Measurements from ENCODE around the gene AHCYL2.

The AHCYL2 gene

GRCh38 chr7:129224251-129225205 is at the start of gene AHCYL2:
AHCYL2 (plus strand) TSS chr7:129225030.
- DNase-seq (ENCODE audit: insufficient read length, low spot score) = peak; percentile 87
- FAIRE-seq = peak; percentile 90
- peak; percentile 86 for TF ChIP-seq POLR2A (IDR thresholded peaks at IDR 0.05; ENCODE audit: low read depth, low read length)

DNA sequence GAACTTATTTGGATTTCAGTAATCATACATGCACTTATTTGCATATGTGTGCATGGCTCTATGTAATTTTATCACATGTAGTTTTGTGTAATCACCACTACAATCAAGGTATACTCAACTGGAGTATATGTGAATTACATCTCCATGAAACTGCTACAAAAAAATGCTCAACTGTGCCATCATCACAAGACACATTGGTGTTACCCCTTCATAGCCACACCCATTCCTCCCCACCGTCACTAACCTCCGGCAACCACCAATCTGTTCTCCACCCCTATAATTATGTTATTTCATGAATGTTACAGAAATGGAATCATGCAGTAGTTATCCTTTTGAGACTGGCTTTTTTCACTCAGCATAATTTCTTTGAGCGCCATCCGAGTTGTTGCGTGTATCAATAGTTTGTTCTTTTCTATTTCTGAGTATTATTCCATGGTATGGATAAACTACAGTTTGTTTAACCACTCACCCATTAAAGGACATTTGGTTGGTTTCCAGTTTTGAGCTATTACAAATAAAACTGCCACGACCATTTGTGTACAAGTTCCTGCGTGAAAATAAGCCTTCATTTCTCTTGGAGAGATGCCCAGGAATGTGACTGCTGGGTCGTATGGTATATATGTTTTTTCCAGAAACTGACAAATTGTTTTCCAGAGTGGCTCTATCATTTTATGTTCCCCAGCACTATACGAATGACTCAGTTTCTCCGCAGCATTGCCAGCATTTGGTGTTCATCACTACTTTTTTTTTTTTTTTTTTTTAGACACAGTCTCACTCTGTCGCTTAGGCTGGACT is 47.7 kb upstream of the AHCYL2 start:
- FAIRE-seq (no peak), DNase-seq (ENCODE audit: insufficient read length, low spot score) (no peak)
- TF ChIP-seq POLR2A (IDR thresholded peaks at IDR 0.05; ENCODE audit: low read depth, low read length) = no peak

DNA sequence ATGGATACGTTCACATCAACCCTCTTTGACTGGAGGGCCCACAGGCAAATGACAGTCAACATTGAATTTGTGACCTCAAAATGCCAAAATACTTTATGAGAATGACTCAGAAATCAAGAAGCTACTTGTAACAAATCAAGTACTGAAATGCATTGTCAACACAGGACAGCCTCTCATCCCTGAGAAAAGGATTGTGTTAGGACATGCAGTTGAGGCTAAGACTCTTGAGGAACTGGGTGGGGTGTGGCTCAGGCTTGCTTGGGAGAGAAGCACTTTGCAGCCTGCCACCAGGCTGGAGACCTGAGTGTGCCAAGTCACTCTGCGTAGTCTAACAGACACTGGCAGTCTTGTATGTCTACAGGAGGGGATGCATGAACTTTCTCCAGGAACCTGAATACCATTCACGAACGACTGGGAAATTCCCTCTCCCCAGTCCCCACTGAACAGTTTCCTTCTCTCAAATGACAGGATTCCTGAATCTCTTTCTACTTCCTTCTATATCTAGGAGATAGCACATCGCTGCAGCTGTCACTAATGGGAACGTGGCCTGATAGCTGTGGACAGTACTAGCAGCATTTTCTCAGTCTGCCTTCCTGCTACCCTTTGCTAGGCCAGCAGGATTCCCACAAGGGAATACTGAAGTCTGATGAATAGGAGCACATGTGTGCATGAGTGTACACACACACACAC is 39.7 kb upstream of the AHCYL2 start:
- no peak for TF ChIP-seq POLR2A (IDR thresholded peaks at IDR 0.05; ENCODE audit: low read depth, low read length)
- DNase-seq (ENCODE audit: insufficient read length, low spot score) = no peak
- FAIRE-seq = no peak

- DNase-seq (ENCODE audit: insufficient read length, low spot score) (no peak), FAIRE-seq (no peak)
- no peak for TF ChIP-seq POLR2A (IDR thresholded peaks at IDR 0.05; ENCODE audit: low read depth, low read length)
These were observed 38.0 kb upstream of the AHCYL2 start for GRCh38 chr7:129186749-129187260.

DNA sequence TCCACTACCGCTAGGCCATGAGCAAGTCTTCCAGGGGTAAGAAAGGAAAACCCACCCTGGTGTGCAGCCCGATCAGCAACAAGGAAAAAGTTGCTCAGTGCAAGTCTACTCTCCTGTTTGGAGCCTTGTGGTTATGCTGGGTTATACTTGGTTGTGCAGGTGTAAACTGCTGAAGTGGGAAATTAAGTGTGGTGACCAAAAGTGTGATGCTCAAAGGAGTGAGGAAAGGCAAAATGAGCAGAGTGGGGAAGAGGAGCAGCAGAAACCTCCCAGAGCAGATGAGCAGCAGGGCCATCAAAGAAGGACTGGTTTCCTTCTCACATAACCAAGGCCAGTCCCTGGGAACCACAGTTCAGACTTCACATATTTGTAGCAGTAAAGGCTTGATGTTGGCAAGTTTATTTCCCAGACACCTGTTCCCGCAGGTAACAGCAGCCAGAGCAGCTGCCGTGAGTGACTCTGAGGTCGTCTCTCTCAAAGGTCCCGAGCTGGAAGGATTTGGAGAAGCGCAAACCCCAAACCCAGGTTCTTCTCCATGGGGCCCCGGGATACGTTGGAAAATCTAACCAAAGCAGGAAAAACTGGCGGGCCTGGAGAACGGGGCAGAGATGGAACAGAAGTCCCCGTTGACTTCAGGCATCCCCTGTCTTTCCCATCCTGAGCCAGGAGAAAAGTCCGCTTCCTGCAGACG is 37.0 kb upstream of the AHCYL2 start:
- no peak for DNase-seq (ENCODE audit: insufficient read length, low spot score)
- FAIRE-seq = no peak

DNA sequence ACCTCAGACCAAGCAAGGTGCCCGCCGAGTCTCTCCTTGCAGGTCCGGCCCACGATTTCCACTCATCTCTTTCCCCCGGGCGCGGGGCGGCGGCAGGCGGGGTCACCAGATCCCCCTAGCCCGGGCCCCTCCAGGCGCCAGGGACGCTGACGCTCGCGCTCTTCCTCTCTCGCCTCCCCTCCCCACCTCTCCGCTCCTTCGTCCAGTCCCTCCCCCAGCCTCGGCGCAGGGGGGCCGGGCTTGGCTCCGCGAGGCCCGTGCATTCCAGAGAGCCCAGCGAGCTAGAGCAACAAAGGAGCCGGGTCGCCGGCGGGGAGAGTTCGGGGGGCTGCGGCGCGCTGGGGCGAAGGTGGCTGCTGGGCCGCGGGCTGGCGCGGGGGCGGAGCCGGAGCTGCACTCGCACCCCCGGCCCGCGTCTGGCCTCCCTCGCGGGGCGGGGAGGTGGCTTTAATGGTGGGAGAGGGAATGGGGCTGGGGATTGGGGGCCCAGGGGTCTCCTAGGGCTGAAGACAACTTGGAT is 36.4 kb upstream of the AHCYL2 start, which contains the start of gene SMO:
Gene SMO (plus strand): TSS at position 262 of the 520 bp plus-strand sequence. CDS start 519 bp downstream, outside the sequence.
- FAIRE-seq = no peak
- DNase-seq (ENCODE audit: insufficient read length, low spot score) = no peak
- TF ChIP-seq POLR2A (IDR thresholded peaks at IDR 0.05; ENCODE audit: low read depth, low read length) = peak; percentile 42; the same call in 1 of the 2 replicates

More for the DNA sequence above, 37.0 kb upstream of the AHCYL2 start:
- TF ChIP-seq POLR2A (IDR thresholded peaks at IDR 0.05; ENCODE audit: low read depth, low read length) = no peak

DNA sequence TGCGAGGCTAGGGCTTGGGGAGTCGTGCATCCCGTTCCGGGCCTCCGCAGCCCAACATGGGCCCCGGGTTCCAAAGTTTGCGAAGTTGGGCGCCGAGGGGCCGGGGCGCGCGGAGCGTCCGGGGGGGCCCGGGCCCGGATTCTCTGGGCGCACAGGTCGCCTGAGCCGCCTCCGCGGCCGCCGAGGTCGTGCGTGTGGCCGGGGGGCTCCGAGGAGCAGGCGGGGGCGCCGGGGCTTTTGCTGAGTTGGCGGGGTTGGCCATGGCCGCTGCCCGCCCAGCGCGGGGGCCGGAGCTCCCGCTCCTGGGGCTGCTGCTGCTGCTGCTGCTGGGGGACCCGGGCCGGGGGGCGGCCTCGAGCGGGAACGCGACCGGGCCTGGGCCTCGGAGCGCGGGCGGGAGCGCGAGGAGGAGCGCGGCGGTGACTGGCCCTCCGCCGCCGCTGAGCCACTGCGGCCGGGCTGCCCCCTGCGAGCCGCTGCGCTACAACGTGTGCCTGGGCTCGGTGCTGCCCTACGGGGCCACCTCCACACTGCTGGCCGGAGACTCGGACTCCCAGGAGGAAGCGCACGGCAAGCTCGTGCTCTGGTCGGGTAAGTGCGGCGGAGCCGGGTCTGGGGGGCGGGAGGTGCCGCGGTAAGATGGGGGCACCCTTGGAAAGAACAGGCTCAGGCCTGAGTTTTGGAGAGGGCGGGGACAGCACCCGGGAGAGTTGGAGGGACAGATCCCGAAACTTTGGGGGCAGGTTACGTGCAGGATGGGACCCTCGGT is 35.8 kb upstream of the AHCYL2 start:
- no peak for DNase-seq (ENCODE audit: insufficient read length, low spot score)
- FAIRE-seq = no peak
- no peak for TF ChIP-seq POLR2A (IDR thresholded peaks at IDR 0.05; ENCODE audit: low read depth, low read length)

GRCh38 chr7:129189661-129190310 is 35.0 kb upstream of the AHCYL2 start:
- DNase-seq (ENCODE audit: insufficient read length, low spot score) (no peak), FAIRE-seq (no peak)
- no peak for TF ChIP-seq POLR2A (IDR thresholded peaks at IDR 0.05; ENCODE audit: low read depth, low read length)

DNA sequence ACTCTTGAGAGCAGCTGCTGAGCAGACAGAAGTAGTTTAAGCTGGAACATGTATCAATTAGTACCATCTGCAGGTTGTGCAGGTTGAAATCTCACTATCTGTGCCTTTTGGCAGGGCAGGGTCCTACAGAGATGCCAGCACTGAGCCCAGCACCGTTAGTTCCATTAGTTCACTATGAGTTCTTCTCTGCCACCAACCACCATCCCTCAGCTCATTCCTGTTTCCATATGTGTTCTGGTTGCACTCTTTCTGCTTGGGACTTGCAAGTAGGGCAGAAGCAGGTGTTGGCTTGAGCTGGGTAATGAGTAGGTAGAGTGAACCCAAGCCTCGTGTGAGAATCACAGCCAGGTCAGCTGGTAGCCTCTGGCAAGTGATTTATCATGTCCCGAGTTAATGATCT is 33.6 kb upstream of the AHCYL2 start:
- no peak for TF ChIP-seq POLR2A (IDR thresholded peaks at IDR 0.05; ENCODE audit: low read depth, low read length)
- DNase-seq (ENCODE audit: insufficient read length, low spot score) (no peak), FAIRE-seq (no peak)

GRCh38 chr7:129193892-129194291 is 30.9 kb upstream of the AHCYL2 start:
- DNase-seq (ENCODE audit: insufficient read length, low spot score) (no peak), FAIRE-seq (no peak)
- TF ChIP-seq POLR2A (IDR thresholded peaks at IDR 0.05; ENCODE audit: low read depth, low read length) = no peak

DNA sequence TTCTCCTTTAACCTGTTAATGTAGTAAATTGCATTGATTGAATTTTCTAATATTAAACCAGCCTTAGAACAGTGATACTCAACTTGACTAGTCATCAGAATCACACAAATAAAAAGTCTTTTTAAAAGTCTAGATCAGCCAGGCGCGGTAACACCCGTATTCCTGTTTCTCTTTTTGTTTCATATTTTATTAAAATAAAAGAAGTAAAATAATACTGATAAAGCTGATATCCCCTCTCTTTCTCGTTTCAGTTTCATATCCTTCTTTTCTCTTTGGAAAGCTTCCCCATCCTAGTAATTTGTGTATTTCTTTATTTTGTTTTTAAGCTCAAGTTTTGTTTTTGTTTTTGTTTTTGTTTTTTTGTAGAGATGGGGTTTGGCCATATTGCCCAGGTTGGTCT is 27.1 kb upstream of the AHCYL2 start:
- DNase-seq (ENCODE audit: insufficient read length, low spot score) (no peak), FAIRE-seq (no peak)
- no peak for TF ChIP-seq POLR2A (IDR thresholded peaks at IDR 0.05; ENCODE audit: low read depth, low read length)

DNA sequence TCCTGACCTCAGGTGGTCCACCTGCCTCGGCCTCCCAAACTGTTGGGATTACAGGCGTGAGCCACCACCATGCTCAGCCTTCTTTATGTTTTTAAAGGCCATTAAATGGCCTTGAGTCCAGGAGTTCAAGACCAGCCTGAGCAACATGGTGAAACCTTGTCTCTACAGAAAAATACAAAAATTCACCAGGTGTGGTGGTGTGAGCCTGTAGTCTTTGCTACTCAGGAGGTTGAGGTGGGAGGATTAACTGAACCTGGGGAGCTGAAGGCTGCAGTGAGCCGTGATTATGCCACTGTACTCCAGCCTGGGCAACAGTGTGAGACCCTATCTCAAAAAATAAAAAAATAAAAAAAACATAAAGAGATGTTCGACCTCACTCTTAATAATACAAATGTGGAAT is 25.4 kb upstream of the AHCYL2 start:
- FAIRE-seq = no peak

More for the DNA sequence above, 25.4 kb upstream of the AHCYL2 start:
- DNase-seq (ENCODE audit: insufficient read length, low spot score) = no peak
- no peak for TF ChIP-seq POLR2A (IDR thresholded peaks at IDR 0.05; ENCODE audit: low read depth, low read length)

Measured in H54 (cell line).